GM19438 (cell line): Measurements from ENCODE around the gene DERL3.

Source experiments
- ATAC-seq: cut with Tn5 transposase; IDR thresholded peaks from one replicate; pipeline ENCODE4 v1.9.1; 2021; ENCODE audit warnings: low read depth; ENCODE audit not compliant: unreplicated experiment

DERL3 gene

GRCh38 chr22:23847991-23848864 is 9.4 kb upstream of the DERL3 start:
- no peak for ATAC-seq

GRCh38 chr22:23847310-23847920 is 8.6 kb upstream of the DERL3 start:
- ATAC-seq, result no peak

GRCh38 chr22:23846081-23846469 is 7.3 kb upstream of the DERL3 start:
- ATAC-seq, result no peak

- no peak for ATAC-seq
These were observed 6.7 kb upstream of the DERL3 start for GRCh38 chr22:23845265-23846080.

- ATAC-seq, result peak; percentile 13
These were observed 6.0 kb upstream of the DERL3 start for GRCh38 chr22:23844739-23845202.

GRCh38 chr22:23842599-23842998 is 3.8 kb upstream of the DERL3 start:
- no peak for ATAC-seq

GRCh38 chr22:23841736-23842445 is 3.1 kb upstream of the DERL3 start:
- ATAC-seq, result no peak

- ATAC-seq, result no peak
These were observed 2.5 kb upstream of the DERL3 start for GRCh38 chr22:23841292-23841691.

- no peak for ATAC-seq
These were observed 1.2 kb upstream of the DERL3 start for GRCh38 chr22:23840026-23840425.

GRCh38 chr22:23837911-23838680 is 710 bp downstream of the DERL3 start:
- no peak for ATAC-seq

- ATAC-seq, result no peak
These were observed 1.3 kb downstream of the DERL3 start for GRCh38 chr22:23837496-23837859.

- no peak for ATAC-seq
These were observed 1.9 kb downstream of the DERL3 start for GRCh38 chr22:23836692-23837495.

- ATAC-seq, result no peak
These were observed 2.5 kb downstream of the DERL3 start for GRCh38 chr22:23836281-23836680.

- no peak for ATAC-seq
These were observed 3.2 kb downstream of the DERL3 start for GRCh38 chr22:23835484-23836144.

GRCh38 chr22:23834793-23835483 is 3.9 kb downstream of the DERL3 start:
- no peak for ATAC-seq

GRCh38 chr22:23834406-23834792 is 4.4 kb downstream of the DERL3 start:
- ATAC-seq, result no peak

GRCh38 chr22:23833911-23834317 is 4.9 kb downstream of the DERL3 start:
- no peak for ATAC-seq
